Neuronal stem cell (in vitro differentiated cells): ENCODE data around the gene GDPD2.

ENCODE experiments used
- DNase-seq: peaks from one replicate; pipeline ENCODE4 v3.0.0-alpha.2; 2013; ENCODE audit warnings: low spot score
- H2AFZ ChIP-seq: one replicate; pipeline ENCODE4 v1.6.1; 2013; ENCODE audit warnings: mild to moderate bottlenecking, low read length, inconsistent platforms
- H2AK5ac ChIP-seq: 2 replicates; pipeline ENCODE4 v1.6.1; 2013; ENCODE audit warnings: low read depth, mild to moderate bottlenecking, inconsistent platforms, low read length, moderate library complexity, mixed read lengths
- H2BK120ac ChIP-seq: 2 replicates; pipeline ENCODE4 v1.6.1; 2013; ENCODE audit warnings: low read depth, mild to moderate bottlenecking, inconsistent platforms, low read length, moderate library complexity, mixed read lengths
- H2BK12ac ChIP-seq: one replicate; pipeline ENCODE4 v1.6.1; 2013; ENCODE audit warnings: low read length, inconsistent platforms
- H2BK15ac ChIP-seq: 2 replicates; pipeline ENCODE4 v1.6.1; 2013; ENCODE audit warnings: mild to moderate bottlenecking, low read length, inconsistent platforms, mixed read lengths
- H2BK5ac ChIP-seq: one replicate; pipeline ENCODE4 v1.6.1; 2013; ENCODE audit warnings: inconsistent platforms, mild to moderate bottlenecking, low read length, moderate library complexity
- H3K14ac ChIP-seq: one replicate; pipeline ENCODE4 v1.6.1; 2013; ENCODE audit warnings: low read length, inconsistent platforms
- H3K18ac ChIP-seq: 2 replicates; pipeline ENCODE4 v1.6.1; 2013; ENCODE audit warnings: low read length, inconsistent platforms
- H3K23ac ChIP-seq: 2 replicates; pipeline ENCODE4 v1.6.1; 2013; ENCODE audit warnings: low read depth, mild to moderate bottlenecking, mixed read lengths, low read length, inconsistent platforms; ENCODE audit not compliant: poor library complexity
- H3K27ac ChIP-seq: replicated peaks from 3 replicates; pipeline ENCODE4 v1.5.1; 2013; ENCODE audit warnings: low read length, inconsistent platforms
- H3K27me3 ChIP-seq, 3 experiments: 2 replicates each; pipeline ENCODE4 v1.6.1; 2013; ENCODE audit warnings: low read length in 3 of 3, mild to moderate bottlenecking in 2 of 3, inconsistent platforms in 1 of 3, low read depth in 1 of 3, mixed read lengths in 1 of 3, moderate library complexity in 1 of 3; ENCODE audit not compliant: control insufficient read depth in 3 of 3, insufficient read depth in 3 of 3
- H3K36me3 ChIP-seq, 2 donors: replicated peaks in 1 of 2; 2 replicates each; pipeline ENCODE4 v1.6.1; 2013; ENCODE audit warnings: low read length in 2 of 2; ENCODE audit not compliant: control insufficient read depth in 2 of 2, insufficient read depth in 2 of 2
- H3K4ac ChIP-seq: 2 replicates; pipeline ENCODE4 v1.6.1; 2013; ENCODE audit warnings: inconsistent platforms, mild to moderate bottlenecking, low read length, moderate library complexity
- H3K4me1 ChIP-seq, 2 donors: 1 replicate in 1 of 2; 2 replicates in 1 of 2; pipeline ENCODE4 v1.6.1; 2013; ENCODE audit warnings: low read length in 2 of 2, low read depth in 1 of 2; ENCODE audit not compliant: control insufficient read depth in 2 of 2, insufficient read depth in 1 of 2
- H3K4me2 ChIP-seq: one replicate; pipeline ENCODE4 v1.6.1; 2013; ENCODE audit warnings: mild to moderate bottlenecking, low read length, inconsistent platforms; ENCODE audit not compliant: insufficient read depth, poor library complexity, severe bottlenecking
- H3K4me3 ChIP-seq, 2 donors: 2 replicates each; pipeline ENCODE4 v1.5.1; 2013; ENCODE audit warnings: low read length in 2 of 2, mild to moderate bottlenecking in 2 of 2, inconsistent platforms in 1 of 2, moderate library complexity in 1 of 2
- H3K79me1 ChIP-seq: one replicate; pipeline ENCODE4 v1.6.1; 2013; ENCODE audit warnings: low read depth, mild to moderate bottlenecking, inconsistent platforms, low read length, moderate library complexity
- H3K9ac ChIP-seq: one replicate; pipeline ENCODE4 v1.6.1; 2013; ENCODE audit warnings: mild to moderate bottlenecking, low read depth, low read length, inconsistent platforms; ENCODE audit not compliant: poor library complexity
- H3K9me3 ChIP-seq, 2 donors: replicated peaks in 1 of 2; 2 replicates each; pipeline versions ENCODE3 to v1.6.1; 2013; ENCODE audit warnings: low read length in 2 of 2, mild to moderate bottlenecking in 2 of 2, inconsistent platforms in 1 of 2, low read depth in 1 of 2, mixed read lengths in 1 of 2, moderate library complexity in 1 of 2; ENCODE audit not compliant: control insufficient read depth in 2 of 2, insufficient read depth in 1 of 2
- H4K8ac ChIP-seq: one replicate; pipeline ENCODE4 v1.6.1; 2013; ENCODE audit warnings: low read depth, mild to moderate bottlenecking, inconsistent platforms, low read length, moderate library complexity
- H4K91ac ChIP-seq: one replicate; pipeline ENCODE4 v1.6.1; 2013; ENCODE audit warnings: low read length, low read depth, mild to moderate bottlenecking, inconsistent platforms; ENCODE audit not compliant: poor library complexity
- WGBS, 2 donors: extraction: QIAGEN DNeasy Blood & Tissue Kit; methylation state at CpG; one replicate each; pipeline ENCODE4 v1.1.7; 2013; ENCODE audit warnings: missing lambda C conversion rate in 2 of 2, mixed read lengths in 1 of 2; ENCODE audit not compliant: insufficient read length in 2 of 2, insufficient replicate concordance in 1 of 2; ENCODE audit errors: extremely low coverage in 2 of 2; 5-methylcytosine and 5-hydroxymethylcytosine counted together

Gene GDPD2

DNA sequence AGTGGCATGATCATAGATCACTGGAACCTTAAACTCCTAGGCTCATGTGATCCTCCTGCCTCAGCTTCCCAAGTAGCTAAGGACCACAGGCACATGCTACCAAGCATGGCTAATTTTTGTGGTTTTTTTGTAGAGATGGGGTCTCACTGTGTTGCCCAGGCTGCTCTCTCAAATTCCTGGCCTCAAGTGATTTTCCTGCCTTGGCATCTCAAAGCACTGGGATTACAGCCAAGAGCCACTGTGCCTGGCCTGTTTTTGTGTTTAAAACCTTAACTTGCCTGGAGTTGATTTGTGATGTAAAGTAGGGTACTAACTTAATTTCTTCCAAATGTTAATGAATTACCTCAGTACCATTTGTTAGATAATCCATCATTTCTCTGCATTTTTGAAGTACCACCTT, 43.9 kb downstream of the GDPD2 start:
- Histone ChIP-seq H3K36me3 (peaks cover 0 to 44% of the 10 kb centered on the region in 2 donors), H3K14ac (no peak overlapping the region), H2BK5ac (no peak overlapping the region), H4K91ac (no peak overlapping the region), H2AFZ (no peak overlapping the region), H3K4ac (no peak overlapping the region), H3K4me1 (no peaks in the 10 kb centered on the region), H2AK5ac (no peak overlapping the region), H2BK15ac (no peak overlapping the region), H2BK12ac (no peak overlapping the region), H3K79me1 (no peaks in the 10 kb centered on the region), H3K9ac (no peak overlapping the region), H3K27me3 (no peaks in the 10 kb centered on the region), H3K4me3 (no peak overlapping the region), H3K9me3 (peaks cover 0 to 4% of the 10 kb centered on the region in 2 donors), H4K8ac (no peak overlapping the region), H3K18ac (no peak overlapping the region), H3K27ac (no peak overlapping the region), H3K23ac (no peak overlapping the region), H2BK120ac (no peak overlapping the region), H3K4me2 (no peak overlapping the region)
- DNase-seq = no peak

DNA sequence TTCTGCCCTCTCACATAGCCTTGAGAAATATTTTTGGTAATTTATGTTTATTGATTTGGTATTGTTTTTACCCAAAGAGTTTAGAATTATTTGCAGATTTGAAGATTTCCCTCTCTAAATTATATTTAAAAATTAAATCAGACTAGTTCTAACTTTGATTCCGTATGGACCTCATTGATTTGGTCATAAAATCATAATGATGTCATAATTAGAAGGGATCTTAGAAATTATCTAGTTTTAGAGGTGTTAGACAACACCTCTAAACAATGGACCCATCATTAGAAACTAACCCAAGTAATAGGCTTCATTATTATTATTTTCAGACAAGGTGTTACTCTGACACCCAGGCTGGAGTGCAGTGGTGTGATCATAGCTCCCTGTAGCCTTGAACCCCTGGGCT, 45.6 kb downstream of the GDPD2 start:
- H2BK15ac ChIP-seq = no peak overlapping the region
- no peak overlapping the region for H2BK5ac ChIP-seq
- peaks cover 0 to 4% of the 10 kb centered on the region in 2 donors for H3K9me3 ChIP-seq
- H2BK120ac ChIP-seq = no peak overlapping the region
- H3K36me3 ChIP-seq = peaks cover 0 to 42% of the 10 kb centered on the region in 2 donors
- no peaks in the 10 kb centered on the region for H3K79me1 ChIP-seq
- H3K4me2 ChIP-seq = no peak overlapping the region
- no peak overlapping the region for H3K27ac ChIP-seq
- no peak overlapping the region for H2AK5ac ChIP-seq
- no peak overlapping the region for H2BK12ac ChIP-seq
- no peak overlapping the region for H3K14ac ChIP-seq
- DNase-seq = no peak
- H3K27me3 ChIP-seq = no peaks in the 10 kb centered on the region
- no peak overlapping the region for H3K18ac ChIP-seq
- no peak overlapping the region for H4K8ac ChIP-seq
- no peak overlapping the region for H2AFZ ChIP-seq
- WGBS, 2 donors = no CpG with 5 or more reads among the region's 1 CpG
- no peaks in the 10 kb centered on the region for H3K4me1 ChIP-seq
- H4K91ac ChIP-seq = no peak overlapping the region
- H3K4me3 ChIP-seq = no peak overlapping the region
- H3K23ac ChIP-seq = no peak overlapping the region
- no peak overlapping the region for H3K4ac ChIP-seq
- H3K9ac ChIP-seq = no peak overlapping the region

GRCh38 chrX:70470850-70471289, 47.8 kb downstream of the GDPD2 start:
- Histone ChIP-seq H4K8ac (no peak overlapping the region), H2AK5ac (no peak overlapping the region)

GRCh38 chrX:70476166-70476933, 53.2 kb downstream of the GDPD2 start:
- no peak overlapping the region for H3K23ac ChIP-seq
- H4K91ac ChIP-seq = no peak overlapping the region
- no peak for DNase-seq
- H3K27ac ChIP-seq = no peak overlapping the region
- H3K9me3 ChIP-seq = no peaks in the 10 kb centered on the region
- no peak overlapping the region for H2AFZ ChIP-seq
- H3K9ac ChIP-seq = no peak overlapping the region
- peaks cover 20 to 28% of the 10 kb centered on the region in 2 donors for H3K4me1 ChIP-seq
- H2BK15ac ChIP-seq = no peak overlapping the region
- no peak overlapping the region for H4K8ac ChIP-seq
- no peak overlapping the region for H2AK5ac ChIP-seq
- H3K36me3 ChIP-seq = peaks cover 0 to 40% of the 10 kb centered on the region in 2 donors
- H3K18ac ChIP-seq = no peak overlapping the region
- no peak overlapping the region for H3K4me2 ChIP-seq
- no peak overlapping the region for H3K4ac ChIP-seq
- no peaks in the 10 kb centered on the region for H3K27me3 ChIP-seq
- H2BK5ac ChIP-seq = no peak overlapping the region
- no peak overlapping the region for H2BK120ac ChIP-seq
- H3K14ac ChIP-seq = no peak overlapping the region
- peaks cover 3% of the 10 kb centered on the region for H3K79me1 ChIP-seq
- no CpG with 5 or more reads among the region's 5 CpGs for WGBS, 2 donors
- H3K4me3 ChIP-seq = no peak overlapping the region
- no peak overlapping the region for H2BK12ac ChIP-seq

More at GRCh38 chrX:70470850-70471289, 47.8 kb downstream of the GDPD2 start:
- no peaks in the 10 kb centered on the region for H3K27me3 ChIP-seq
- H2BK120ac ChIP-seq = no peak overlapping the region
- no peaks in the 10 kb centered on the region for H3K9me3 ChIP-seq
- WGBS, 2 donors = no CpG with 5 or more reads among the region's 3 CpGs
- DNase-seq = no peak
- H3K18ac ChIP-seq = no peak overlapping the region
- H2BK15ac ChIP-seq = no peak overlapping the region
- H2BK5ac ChIP-seq = no peak overlapping the region
- no peak overlapping the region for H3K27ac ChIP-seq
- H3K36me3 ChIP-seq = peaks cover 0 to 45% of the 10 kb centered on the region in 2 donors
- no peak overlapping the region for H2BK12ac ChIP-seq
- no peak overlapping the region for H3K9ac ChIP-seq
- no peak overlapping the region for H2AFZ ChIP-seq
- no peak overlapping the region for H3K23ac ChIP-seq
- no peak overlapping the region for H3K14ac ChIP-seq
- H3K79me1 ChIP-seq = no peaks in the 10 kb centered on the region
- H3K4ac ChIP-seq = no peak overlapping the region
- H4K91ac ChIP-seq = no peak overlapping the region
- no peak overlapping the region for H3K4me2 ChIP-seq
- H3K4me3 ChIP-seq = no peak overlapping the region
- H3K4me1 ChIP-seq = no peaks in the 10 kb centered on the region
